HepG2 (cell line): ENCODE data around the gene CLIC1. TPM values are rescaled to one million over a fixed set of nuclear protein-coding genes. Genes with fewer than 3 reads are reported as not detected.

Experiments used
- ISL2 ChIP-seq: sonication (generic); formaldehyde crosslinking; IDR thresholded peaks from 2 replicates; pipeline ENCODE4 v1.5.0; 2020; ENCODE audit warnings: missing genetic modification reagents
- KLF16 ChIP-seq, 2 experiments: sonication (generic) in 1 of 2; formaldehyde crosslinking in 1 of 2; IDR thresholded peaks; 2 replicates each; pipeline versions ENCODE4 v1.6.1 to v1.8.0; 2016 to 2023; ENCODE audit warnings: missing genetic modification reagents in 2 of 2, missing compliant biosample characterization in 1 of 2
- PCBP2 ChIP-seq: fragments of 200-400 bp; formaldehyde crosslinking; optimal IDR thresholded peaks from 2 replicates; pipeline ENCODE3; 2018; ENCODE audit warnings: low read length, low read depth; ENCODE audit not compliant: poor library complexity, severe bottlenecking
- POLR2G ChIP-seq: fragments of 200-400 bp; formaldehyde crosslinking; IDR thresholded peaks from 2 replicates; pipeline ENCODE4 v1.6.1; 2018; ENCODE audit warnings: mild to moderate bottlenecking, low read depth, low read length, moderate library complexity
- SMAD3 ChIP-seq: sonication (generic); formaldehyde crosslinking; IDR thresholded peaks from 2 replicates; pipeline ENCODE4 v1.4.0; 2020; ENCODE audit warnings: missing genetic modification reagents
- SP5 ChIP-seq: IDR thresholded peaks from 2 replicates; pipeline ENCODE4 v1.6.1; 2016; ENCODE audit warnings: low read depth, borderline replicate concordance
- TARDBP ChIP-seq: sonication (generic); formaldehyde crosslinking; IDR thresholded peaks from 2 replicates; pipeline ENCODE4 v1.8.0; 2022; ENCODE audit warnings: mild to moderate bottlenecking, missing genetic modification reagents
- U2AF2 ChIP-seq: fragments of 200-400 bp; formaldehyde crosslinking; IDR thresholded peaks from 2 replicates; pipeline ENCODE4 v1.6.1; 2017; ENCODE audit warnings: low read depth, mild to moderate bottlenecking, low read length
- ZBTB25 ChIP-seq: IDR thresholded peaks from 2 replicates; pipeline ENCODE4 v1.6.1; 2018; ENCODE audit warnings: missing genetic modification reagents
- ZKSCAN1 ChIP-seq: fragments of 150-350 bp; IDR thresholded peaks from 2 replicates; pipeline ENCODE4 v1.6.1; 2014; ENCODE audit warnings: low read length
- ZNF205 ChIP-seq: IDR thresholded peaks from 2 replicates; pipeline ENCODE4 v1.6.1; 2018; ENCODE audit warnings: missing biosample characterization, missing genetic modification reagents
- ZNF232 ChIP-seq: sonication (generic); formaldehyde crosslinking; IDR thresholded peaks from 2 replicates; pipeline ENCODE4 v1.4.0; 2020; ENCODE audit warnings: missing genetic modification reagents, borderline replicate concordance
- ZNF275 ChIP-seq: sonication (generic); formaldehyde crosslinking; IDR thresholded peaks from 2 replicates; pipeline ENCODE4 v1.8.0; 2022; ENCODE audit warnings: missing genetic modification reagents, mild to moderate bottlenecking, inconsistent platforms, borderline replicate concordance
- ZNF607 ChIP-seq: sonication (generic); formaldehyde crosslinking; IDR thresholded peaks from 2 replicates; pipeline ENCODE4 v1.5.1; 2020; ENCODE audit warnings: missing genetic modification reagents, mild to moderate bottlenecking, borderline replicate concordance
- ZNF687 ChIP-seq: sonication (generic); formaldehyde crosslinking; IDR thresholded peaks from 2 replicates; pipeline ENCODE4 v1.5.1; 2020; ENCODE audit warnings: mild to moderate bottlenecking, missing genetic modification reagents, moderate library complexity
- ZNF883 ChIP-seq: sonication (generic); formaldehyde crosslinking; IDR thresholded peaks from 2 replicates; pipeline ENCODE4 v1.5.1; 2020; ENCODE audit warnings: mild to moderate bottlenecking, missing genetic modification reagents; ENCODE audit errors: not compliant biosample characterization
- ZSCAN5A ChIP-seq: sonication (generic); formaldehyde crosslinking; IDR thresholded peaks from 2 replicates; pipeline ENCODE4 v1.8.0; 2022; ENCODE audit warnings: mild to moderate bottlenecking, missing genetic modification reagents, borderline replicate concordance
- polyA plus RNA-seq, 8 experiments: library from polyadenylated mRNA; depleted of rRNA in 3 of 8; stranded (reverse) in 7 of 8; unstranded in 1 of 8; fragments of >200 nt; fragmentation: Illumina TruSeq in 4 of 8; extraction: Trizol in 4 of 8; gene quantifications; 2 replicates each; pipeline versions ENCODE4 v1.2.1 to v1.2.3, GENCODE V29; 2011 to 2016; ENCODE audit warnings: low read depth in 4 of 8, missing spikeins in 1 of 8, mixed read lengths in 1 of 8; ENCODE audit not compliant: insufficient read depth in 1 of 8
- total RNA-seq, 5 experiments: library from RNA; depleted of rRNA; stranded (reverse); fragments of >200 nt; fragmentation: Illumina TruSeq; extraction: Trizol; gene quantifications; 2 replicates each; pipeline ENCODE4 v1.2.3, GENCODE V29; 2016; ENCODE audit warnings: low read depth in 1 of 5
- TF ChIP-seq, protein P1 (sequence below): sonication (generic); formaldehyde crosslinking; IDR thresholded peaks from 2 replicates; pipeline ENCODE4 v1.4.0; 2020; ENCODE audit warnings: missing genetic modification reagents

Gene CLIC1
- total and polyA plus RNA-seq, 2 of the 13 experiments (the other 11 are each of a cell fraction or from before 2014, with no cell fraction given), result 602 to 891 TPM

- TF ChIP-seq ZNF607 (no peak; the same call in none of the 2 replicates), ZNF687 (peak; percentile 88), ZNF205 (CRISPR knock-in tag) (0 out of 2 replicates have a peak, but pooled peaks have one; percentile 18), ISL2 (peak; percentile 19; the same call in 1 of the 2 replicates), ZKSCAN1 (no peak), SMAD3 (CRISPR knock-in tag) (peak; percentile 88), SP5 (peak; percentile 96), TARDBP (CRISPR knock-in tag) (0 out of 2 replicates have a peak, but pooled peaks have one; percentile 58), ZNF883 (peak; percentile 35), ZNF275 (CRISPR knock-in tag) (peak; percentile 62; the same call in 1 of the 2 replicates), U2AF2 (0 out of 2 replicates have a peak, but pooled peaks have one; percentile 56), PCBP2 (peak; percentile 79), KLF16 (CRISPR knock-in tag; IDR thresholded peaks at IDR 0.05) (peak in 1 of 2 experiments; percentile 95; a peak in 2 of 4 replicates), ZNF232 (CRISPR knock-in tag) (peak; percentile 41; the same call in 1 of the 2 replicates), ZSCAN5A (CRISPR knock-in tag) (0 out of 2 replicates have a peak, but pooled peaks have one; percentile 56), POLR2G (peak; percentile 95), ZBTB25 (CRISPR knock-in tag) (peak; percentile 72; the same call in 1 of the 2 replicates)
- TF ChIP-seq, protein P1, sequence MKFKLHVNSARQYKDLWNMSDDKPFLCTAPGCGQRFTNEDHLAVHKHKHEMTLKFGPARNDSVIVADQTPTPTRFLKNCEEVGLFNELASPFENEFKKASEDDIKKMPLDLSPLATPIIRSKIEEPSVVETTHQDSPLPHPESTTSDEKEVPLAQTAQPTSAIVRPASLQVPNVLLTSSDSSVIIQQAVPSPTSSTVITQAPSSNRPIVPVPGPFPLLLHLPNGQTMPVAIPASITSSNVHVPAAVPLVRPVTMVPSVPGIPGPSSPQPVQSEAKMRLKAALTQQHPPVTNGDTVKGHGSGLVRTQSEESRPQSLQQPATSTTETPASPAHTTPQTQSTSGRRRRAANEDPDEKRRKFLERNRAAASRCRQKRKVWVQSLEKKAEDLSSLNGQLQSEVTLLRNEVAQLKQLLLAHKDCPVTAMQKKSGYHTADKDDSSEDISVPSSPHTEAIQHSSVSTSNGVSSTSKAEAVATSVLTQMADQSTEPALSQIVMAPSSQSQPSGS, result peak; percentile 64; the same call in 1 of the 2 replicates
Measured at GRCh38 chr6:31736021-31736767, at the start of gene CLIC1 (continued).
